Endometrium (tissue), 2 donors: ENCODE measurements around the gene UBE2E2.

Experiments
- FAIRE-seq: peaks from 2 replicates; lab custom pipeline; 2012; peaks lifted over from hg19 to GRCh38; lab: Jason Lieb, UNC
- donor health status: control.
- donor health status: control.

UBE2E2 gene

GRCh38 chr3:23444386-23444785 lies 241.3 kb downstream of the UBE2E2 start:
- no peak for FAIRE-seq

GRCh38 chr3:23446301-23446700 lies 243.2 kb downstream of the UBE2E2 start:
- no peak for FAIRE-seq

GRCh38 chr3:23448998-23449537 lies 245.9 kb downstream of the UBE2E2 start:
- no peak for FAIRE-seq

GRCh38 chr3:23450051-23450450 lies 246.9 kb downstream of the UBE2E2 start:
- FAIRE-seq, result no peak

- no peak for FAIRE-seq
Observed at GRCh38 chr3:23450806-23451205, 247.7 kb downstream of the UBE2E2 start.

GRCh38 chr3:23452408-23452807 lies 249.3 kb downstream of the UBE2E2 start:
- no peak for FAIRE-seq

- no peak for FAIRE-seq
Observed at GRCh38 chr3:23455084-23455483, 252.0 kb downstream of the UBE2E2 start.

GRCh38 chr3:23455775-23456174 lies 252.6 kb downstream of the UBE2E2 start:
- no peak for FAIRE-seq

GRCh38 chr3:23457697-23458096 lies 254.6 kb downstream of the UBE2E2 start:
- no peak for FAIRE-seq

- FAIRE-seq, result no peak
Observed at GRCh38 chr3:23459465-23459864, 256.3 kb downstream of the UBE2E2 start.

- FAIRE-seq, result no peak
Observed at GRCh38 chr3:23459889-23460546, 256.9 kb downstream of the UBE2E2 start.

GRCh38 chr3:23461069-23461468 lies 257.9 kb downstream of the UBE2E2 start:
- FAIRE-seq, result no peak

GRCh38 chr3:23463791-23464190 lies 260.7 kb downstream of the UBE2E2 start:
- FAIRE-seq, result no peak

GRCh38 chr3:23465569-23465968 lies 262.4 kb downstream of the UBE2E2 start:
- no peak for FAIRE-seq

- no peak for FAIRE-seq
Observed at GRCh38 chr3:23468203-23468602, 265.1 kb downstream of the UBE2E2 start.

GRCh38 chr3:23474580-23475357 lies 271.6 kb downstream of the UBE2E2 start:
- no peak for FAIRE-seq

GRCh38 chr3:23475446-23475845 lies 272.3 kb downstream of the UBE2E2 start:
- FAIRE-seq, result no peak

GRCh38 chr3:23479026-23479425 lies 275.9 kb downstream of the UBE2E2 start:
- no peak for FAIRE-seq

- no peak for FAIRE-seq
Observed at GRCh38 chr3:23479615-23480328, 276.6 kb downstream of the UBE2E2 start.

- FAIRE-seq, result no peak
Observed at GRCh38 chr3:23480329-23480714, 277.2 kb downstream of the UBE2E2 start.

GRCh38 chr3:23481011-23481615 lies 278.0 kb downstream of the UBE2E2 start:
- FAIRE-seq, result no peak

GRCh38 chr3:23481616-23482278 lies 278.6 kb downstream of the UBE2E2 start:
- no peak for FAIRE-seq
